MM.1S (cell line): ENCODE data around the gene S100A8.

Source experiments
- EZH2phosphoT487 ChIP-seq: fragments of 300-600 bp; sonication (generic); IDR thresholded peaks from 2 replicates; pipeline ENCODE4 v1.6.1; 2018; ENCODE audit warnings: antibody characterized with exemption, low read length
- TF ChIP-seq, protein P1 (sequence below): fragments of 300-600 bp; sonication (generic); IDR thresholded peaks from 2 replicates; pipeline ENCODE4 v1.5.1; 2016; ENCODE audit warnings: antibody characterized with exemption, low read length, mixed read lengths

- TF ChIP-seq, protein P1, sequence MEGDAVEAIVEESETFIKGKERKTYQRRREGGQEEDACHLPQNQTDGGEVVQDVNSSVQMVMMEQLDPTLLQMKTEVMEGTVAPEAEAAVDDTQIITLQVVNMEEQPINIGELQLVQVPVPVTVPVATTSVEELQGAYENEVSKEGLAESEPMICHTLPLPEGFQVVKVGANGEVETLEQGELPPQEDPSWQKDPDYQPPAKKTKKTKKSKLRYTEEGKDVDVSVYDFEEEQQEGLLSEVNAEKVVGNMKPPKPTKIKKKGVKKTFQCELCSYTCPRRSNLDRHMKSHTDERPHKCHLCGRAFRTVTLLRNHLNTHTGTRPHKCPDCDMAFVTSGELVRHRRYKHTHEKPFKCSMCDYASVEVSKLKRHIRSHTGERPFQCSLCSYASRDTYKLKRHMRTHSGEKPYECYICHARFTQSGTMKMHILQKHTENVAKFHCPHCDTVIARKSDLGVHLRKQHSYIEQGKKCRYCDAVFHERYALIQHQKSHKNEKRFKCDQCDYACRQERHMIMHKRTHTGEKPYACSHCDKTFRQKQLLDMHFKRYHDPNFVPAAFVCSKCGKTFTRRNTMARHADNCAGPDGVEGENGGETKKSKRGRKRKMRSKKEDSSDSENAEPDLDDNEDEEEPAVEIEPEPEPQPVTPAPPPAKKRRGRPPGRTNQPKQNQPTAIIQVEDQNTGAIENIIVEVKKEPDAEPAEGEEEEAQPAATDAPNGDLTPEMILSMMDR: no peak
- TF ChIP-seq EZH2phosphoT487: no peak
These were observed 5.6 kb upstream of the S100A8 start for GRCh38 chr1:153396461-153396860.
